ENCODE measurements around the gene RHCG.

The RHCG gene

GRCh38 chr15:89479173-89479572 is 17.2 kb downstream of the RHCG start:
- no peaks in the 10 kb centered on the region for H3F3A ChIP-seq (ENCODE audit: insufficient read depth, low read length)
- H3K9me2 ChIP-seq (replicated peaks; ENCODE audit: insufficient read depth, low read length): no peaks in the 10 kb centered on the region
- H3K9me3 ChIP-seq (replicated peaks; ENCODE audit: insufficient read depth, low read length): no peaks in the 10 kb centered on the region
- no peaks in the 10 kb centered on the region for H4K20me1 ChIP-seq (ENCODE audit: insufficient read depth, low read length)
- no peak overlapping the region for H3K4me2 ChIP-seq (ENCODE audit: low read depth, low read length)
- H3K36me3 ChIP-seq (replicated peaks; ENCODE audit: insufficient read depth, low read length): no peaks in the 10 kb centered on the region
- H3K79me2 ChIP-seq (ENCODE audit: low read length): no peaks in the 10 kb centered on the region
- H3K27ac ChIP-seq (ENCODE audit: low read length): no peak overlapping the region
- H3K4me3 ChIP-seq (ENCODE audit: low read length): no peak overlapping the region
- TF ChIP-seq EZH2phosphoT487 (IDR thresholded peaks at IDR 0.05; ENCODE audit: low read length): no peak
- TF ChIP-seq EZH2 (optimal IDR thresholded peaks at IDR 0.05; ENCODE audit: low read depth, low read length): no peak
- no peak for TF ChIP-seq CTCF (IDR thresholded peaks at IDR 0.05; ENCODE audit: low read length)
- no peak overlapping the region for H3K9ac ChIP-seq (ENCODE audit: low read length)
- no peak for DNase-seq
- H2AFZ ChIP-seq (ENCODE audit: low read length): no peak overlapping the region
- no peaks in the 10 kb centered on the region for H3K4me1 ChIP-seq (ENCODE audit: low read length)
- H3K27me3 ChIP-seq (replicated peaks; ENCODE audit: insufficient read depth, low read length): no peaks in the 10 kb centered on the region

- Histone ChIP-seq H3K79me2 (ENCODE audit: low read length) (no peaks in the 10 kb centered on the region), H3K9me2 (replicated peaks; ENCODE audit: insufficient read depth, low read length) (no peaks in the 10 kb centered on the region), H3F3A (ENCODE audit: insufficient read depth, low read length) (no peaks in the 10 kb centered on the region), H3K27me3 (replicated peaks; ENCODE audit: insufficient read depth, low read length) (no peaks in the 10 kb centered on the region), H2AFZ (ENCODE audit: low read length) (no peak overlapping the region), H3K36me3 (replicated peaks; ENCODE audit: insufficient read depth, low read length) (no peaks in the 10 kb centered on the region), H3K4me2 (ENCODE audit: low read depth, low read length) (no peak overlapping the region), H3K4me3 (ENCODE audit: low read length) (no peak overlapping the region), H4K20me1 (ENCODE audit: insufficient read depth, low read length) (no peaks in the 10 kb centered on the region), H3K4me1 (ENCODE audit: low read length) (no peaks in the 10 kb centered on the region), H3K27ac (ENCODE audit: low read length) (no peak overlapping the region), H3K9me3 (replicated peaks; ENCODE audit: insufficient read depth, low read length) (no peaks in the 10 kb centered on the region), H3K9ac (ENCODE audit: low read length) (no peak overlapping the region)
- DNase-seq: no peak
- no peak for TF ChIP-seq EZH2 (optimal IDR thresholded peaks at IDR 0.05; ENCODE audit: low read depth, low read length)
- no peak for TF ChIP-seq CTCF (IDR thresholded peaks at IDR 0.05; ENCODE audit: low read length)
- TF ChIP-seq EZH2phosphoT487 (IDR thresholded peaks at IDR 0.05; ENCODE audit: low read length): no peak
These were observed 18.8 kb downstream of the RHCG start for GRCh38 chr15:89477411-89478242.

GRCh38 chr15:89475661-89476060 is 20.7 kb downstream of the RHCG start:
- H3K27me3 ChIP-seq (replicated peaks; ENCODE audit: insufficient read depth, low read length): no peaks in the 10 kb centered on the region
- H3K9me3 ChIP-seq (replicated peaks; ENCODE audit: insufficient read depth, low read length): no peaks in the 10 kb centered on the region
- DNase-seq: no peak
- no peak overlapping the region for H3K4me2 ChIP-seq (ENCODE audit: low read depth, low read length)
- H3K4me1 ChIP-seq (ENCODE audit: low read length): no peaks in the 10 kb centered on the region
- no peaks in the 10 kb centered on the region for H4K20me1 ChIP-seq (ENCODE audit: insufficient read depth, low read length)
- no peak overlapping the region for H3K4me3 ChIP-seq (ENCODE audit: low read length)
- TF ChIP-seq EZH2 (optimal IDR thresholded peaks at IDR 0.05; ENCODE audit: low read depth, low read length) (no peak), CTCF (IDR thresholded peaks at IDR 0.05; ENCODE audit: low read length) (no peak), EZH2phosphoT487 (IDR thresholded peaks at IDR 0.05; ENCODE audit: low read length) (no peak)
- no peaks in the 10 kb centered on the region for H3K9me2 ChIP-seq (replicated peaks; ENCODE audit: insufficient read depth, low read length)
- no peaks in the 10 kb centered on the region for H3K79me2 ChIP-seq (ENCODE audit: low read length)
- H3F3A ChIP-seq (ENCODE audit: insufficient read depth, low read length): no peaks in the 10 kb centered on the region
- H3K9ac ChIP-seq (ENCODE audit: low read length): no peak overlapping the region
- no peaks in the 10 kb centered on the region for H3K36me3 ChIP-seq (replicated peaks; ENCODE audit: insufficient read depth, low read length)
- H3K27ac ChIP-seq (ENCODE audit: low read length): no peak overlapping the region
- H2AFZ ChIP-seq (ENCODE audit: low read length): no peak overlapping the region
